KMS-11 (cell line): ENCODE measurements around the gene PDE10A.

Experiments
- H2AFZ ChIP-seq: fragments of 200-600 bp; sonication (generic); 2 replicates; pipeline ENCODE4 v1.6.1; 2016; ENCODE audit warnings: antibody characterized with exemption, mixed run types, low read depth
- H3K27ac ChIP-seq: fragments of 200-600 bp; sonication (generic); 2 replicates; pipeline ENCODE4 v1.6.1; 2016; ENCODE audit warnings: mild to moderate bottlenecking, mixed run types
- H3K27me3 ChIP-seq: fragments of 200-600 bp; sonication (generic); 2 replicates; pipeline ENCODE4 v1.6.1; 2017; ENCODE audit warnings: mild to moderate bottlenecking, low read depth, mixed run types, moderate library complexity; ENCODE audit not compliant: insufficient read depth
- H3K36me3 ChIP-seq: fragments of 200-600 bp; sonication (generic); 2 replicates; pipeline ENCODE4 v1.6.1; 2017; ENCODE audit warnings: mild to moderate bottlenecking, mixed run types; ENCODE audit not compliant: insufficient read depth
- H3K4me1 ChIP-seq: fragments of 200-600 bp; sonication (generic); 2 replicates; pipeline ENCODE4 v1.6.1; 2016; ENCODE audit warnings: mild to moderate bottlenecking, low read depth, mixed run types; ENCODE audit not compliant: poor library complexity, severe bottlenecking
- H3K4me2 ChIP-seq: fragments of 200-600 bp; sonication (generic); 2 replicates; pipeline ENCODE4 v1.7.0; 2016; ENCODE audit warnings: mild to moderate bottlenecking, mixed run types
- H3K4me3 ChIP-seq: fragments of 200-600 bp; sonication (generic); IDR thresholded peaks from 2 replicates; pipeline ENCODE4 v1.6.1; 2017; ENCODE audit warnings: low read depth, low read length, mixed read lengths; ENCODE audit not compliant: insufficient read depth
- H3K79me2 ChIP-seq: fragments of 200-600 bp; sonication (generic); 2 replicates; pipeline ENCODE4 v1.6.1; 2016; ENCODE audit warnings: low read depth, mixed run types; ENCODE audit not compliant: insufficient read depth
- H3K9ac ChIP-seq: fragments of 200-600 bp; sonication (generic); 2 replicates; pipeline ENCODE4 v1.6.1; 2016; ENCODE audit warnings: mild to moderate bottlenecking, mixed run types
- H4K20me1 ChIP-seq: fragments of 200-600 bp; sonication (generic); 2 replicates; pipeline ENCODE4 v1.6.1; 2016; ENCODE audit warnings: mild to moderate bottlenecking, mixed run types; ENCODE audit not compliant: insufficient read depth
- TF ChIP-seq, protein P1 (sequence below): fragments of 200-600 bp; sonication (generic); conservative IDR thresholded peaks from 2 replicates; pipeline ENCODE4 v1.6.1; 2017; ENCODE audit warnings: low read depth, mild to moderate bottlenecking, antibody characterized with exemption, low read length, moderate library complexity, mixed read lengths

Gene PDE10A

DNA sequence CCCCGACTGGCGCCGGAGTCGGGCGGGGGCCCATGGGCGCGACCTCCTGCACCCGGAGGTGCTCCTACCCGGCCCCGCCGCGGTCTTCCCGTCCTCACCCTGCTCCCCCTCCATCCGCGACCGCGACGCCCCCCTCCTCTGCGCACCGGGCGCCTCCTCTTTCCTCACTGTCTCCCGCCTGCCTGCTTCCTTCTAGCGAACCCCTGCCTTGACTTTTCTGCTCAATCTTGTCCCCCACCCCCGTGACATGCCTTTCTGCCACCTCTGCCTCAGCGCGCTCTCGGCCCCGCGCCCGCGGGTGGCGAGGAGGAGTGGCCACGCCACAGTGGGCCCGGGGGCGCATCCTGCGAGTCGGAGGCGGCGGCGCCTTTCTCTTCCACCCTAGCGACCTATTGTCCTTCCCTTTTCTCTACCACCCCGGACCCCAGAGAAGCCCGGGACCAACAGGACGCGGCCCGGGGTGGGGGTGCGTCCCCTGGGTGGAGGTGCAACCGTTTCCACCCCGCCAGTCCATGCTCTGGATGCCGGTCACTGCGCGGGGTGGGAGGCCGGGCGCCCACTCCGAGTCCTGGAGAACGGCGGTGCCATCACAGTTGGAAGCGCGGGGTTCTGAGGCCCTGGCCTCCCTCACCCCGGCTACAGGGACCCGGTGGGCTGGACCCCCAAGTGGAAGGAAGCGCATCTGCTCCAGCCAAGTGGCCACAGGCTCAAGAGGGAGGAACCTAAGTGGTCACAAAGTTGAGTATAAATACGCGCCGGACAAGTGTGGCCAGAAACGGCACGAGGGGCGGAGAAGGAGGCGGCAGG lies 2.0 kb downstream of the PDE10A start:
- Histone ChIP-seq H3K4me2 (peak overlapping the region; percentile 88), H4K20me1 (no peaks in the 10 kb centered on the region), H3K36me3 (no peaks in the 10 kb centered on the region), H3K9ac (peak overlapping the region; percentile 52; the same call in 1 of the 2 replicates), H2AFZ (peak overlapping the region; percentile 86), H3K27me3 (no peaks in the 10 kb centered on the region), H3K79me2 (no peaks in the 10 kb centered on the region), H3K4me3 (no peak overlapping the region), H3K27ac (no peak overlapping the region), H3K4me1 (no peaks in the 10 kb centered on the region)
- TF ChIP-seq, protein P1, sequence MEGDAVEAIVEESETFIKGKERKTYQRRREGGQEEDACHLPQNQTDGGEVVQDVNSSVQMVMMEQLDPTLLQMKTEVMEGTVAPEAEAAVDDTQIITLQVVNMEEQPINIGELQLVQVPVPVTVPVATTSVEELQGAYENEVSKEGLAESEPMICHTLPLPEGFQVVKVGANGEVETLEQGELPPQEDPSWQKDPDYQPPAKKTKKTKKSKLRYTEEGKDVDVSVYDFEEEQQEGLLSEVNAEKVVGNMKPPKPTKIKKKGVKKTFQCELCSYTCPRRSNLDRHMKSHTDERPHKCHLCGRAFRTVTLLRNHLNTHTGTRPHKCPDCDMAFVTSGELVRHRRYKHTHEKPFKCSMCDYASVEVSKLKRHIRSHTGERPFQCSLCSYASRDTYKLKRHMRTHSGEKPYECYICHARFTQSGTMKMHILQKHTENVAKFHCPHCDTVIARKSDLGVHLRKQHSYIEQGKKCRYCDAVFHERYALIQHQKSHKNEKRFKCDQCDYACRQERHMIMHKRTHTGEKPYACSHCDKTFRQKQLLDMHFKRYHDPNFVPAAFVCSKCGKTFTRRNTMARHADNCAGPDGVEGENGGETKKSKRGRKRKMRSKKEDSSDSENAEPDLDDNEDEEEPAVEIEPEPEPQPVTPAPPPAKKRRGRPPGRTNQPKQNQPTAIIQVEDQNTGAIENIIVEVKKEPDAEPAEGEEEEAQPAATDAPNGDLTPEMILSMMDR, result no peak

- Histone ChIP-seq H3K27me3 (no peaks in the 10 kb centered on the region), H3K4me1 (no peaks in the 10 kb centered on the region), H3K36me3 (no peaks in the 10 kb centered on the region), H3K79me2 (no peaks in the 10 kb centered on the region), H3K27ac (no peak overlapping the region), H2AFZ (no peak overlapping the region), H3K4me3 (no peak overlapping the region), H4K20me1 (no peaks in the 10 kb centered on the region), H3K4me2 (no peak overlapping the region), H3K9ac (no peak overlapping the region)
- TF ChIP-seq, protein P1, result no peak
Measured at GRCh38 chr6:165659945-165660856, 2.8 kb downstream of the PDE10A start.

- H3K4me1 ChIP-seq, result no peaks in the 10 kb centered on the region
- no peak overlapping the region for H2AFZ ChIP-seq
- no peak overlapping the region for H3K9ac ChIP-seq
- H3K79me2 ChIP-seq, result no peaks in the 10 kb centered on the region
- no peak overlapping the region for H3K4me3 ChIP-seq
- no peak overlapping the region for H3K27ac ChIP-seq
- H3K4me2 ChIP-seq, result no peak overlapping the region
- no peaks in the 10 kb centered on the region for H3K27me3 ChIP-seq
- no peaks in the 10 kb centered on the region for H3K36me3 ChIP-seq
- H4K20me1 ChIP-seq, result no peaks in the 10 kb centered on the region
- TF ChIP-seq, protein P1, result no peak
Measured at GRCh38 chr6:165658395-165659058, 4.5 kb downstream of the PDE10A start.

- H2AFZ ChIP-seq, result no peak overlapping the region
- TF ChIP-seq, protein P1, result no peak
- H3K27me3 ChIP-seq, result no peaks in the 10 kb centered on the region
- no peak overlapping the region for H3K4me3 ChIP-seq
- no peaks in the 10 kb centered on the region for H3K79me2 ChIP-seq
- no peak overlapping the region for H3K4me2 ChIP-seq
- no peak overlapping the region for H3K9ac ChIP-seq
- H3K4me1 ChIP-seq, result no peaks in the 10 kb centered on the region
- H3K27ac ChIP-seq, result no peak overlapping the region
- H3K36me3 ChIP-seq, result no peaks in the 10 kb centered on the region
- no peaks in the 10 kb centered on the region for H4K20me1 ChIP-seq
Measured at GRCh38 chr6:165657325-165657680, 5.7 kb downstream of the PDE10A start.
